DMS 273 (cell line): ENCODE measurements around the gene ZMYND12.

Experiments
- DNase-seq: peaks from one replicate; lab custom pipeline; 2025; ENCODE audit not compliant: unreplicated experiment; lab: John Stamatoyannopoulos, UW

Gene ZMYND12

GRCh38 chr1:42442662-42443061 lies 13.2 kb downstream of the ZMYND12 start:
- no peak for DNase-seq

GRCh38 chr1:42439940-42440339 lies 15.9 kb downstream of the ZMYND12 start:
- no peak for DNase-seq

DNA sequence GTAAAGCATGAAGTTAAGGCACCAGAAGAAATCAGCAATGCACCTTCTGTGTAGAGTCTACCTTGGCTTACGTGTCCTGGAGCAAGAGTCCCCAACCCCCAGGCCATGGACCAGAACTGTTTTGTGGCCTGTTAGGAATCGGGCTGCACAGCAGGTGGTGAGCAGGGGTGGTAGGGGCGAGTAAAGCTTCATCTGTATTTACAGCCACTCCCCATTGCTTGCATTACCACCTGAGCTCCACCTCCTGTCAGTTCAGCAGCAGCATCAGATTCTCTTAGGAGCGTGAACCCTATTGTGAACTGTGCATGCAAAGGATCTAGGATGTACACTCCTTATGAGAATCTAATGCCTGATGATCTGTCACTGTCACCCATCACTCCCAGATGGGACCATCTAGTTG lies 21.5 kb downstream of the ZMYND12 start:
- DNase-seq = no peak

- no peak for DNase-seq
These were observed 22.5 kb downstream of the ZMYND12 start for GRCh38 chr1:42433369-42433768.

- DNase-seq = no peak
These were observed 23.1 kb downstream of the ZMYND12 start for GRCh38 chr1:42432714-42433113.

- DNase-seq = no peak
These were observed 24.3 kb downstream of the ZMYND12 start for GRCh38 chr1:42431514-42431913.

DNA sequence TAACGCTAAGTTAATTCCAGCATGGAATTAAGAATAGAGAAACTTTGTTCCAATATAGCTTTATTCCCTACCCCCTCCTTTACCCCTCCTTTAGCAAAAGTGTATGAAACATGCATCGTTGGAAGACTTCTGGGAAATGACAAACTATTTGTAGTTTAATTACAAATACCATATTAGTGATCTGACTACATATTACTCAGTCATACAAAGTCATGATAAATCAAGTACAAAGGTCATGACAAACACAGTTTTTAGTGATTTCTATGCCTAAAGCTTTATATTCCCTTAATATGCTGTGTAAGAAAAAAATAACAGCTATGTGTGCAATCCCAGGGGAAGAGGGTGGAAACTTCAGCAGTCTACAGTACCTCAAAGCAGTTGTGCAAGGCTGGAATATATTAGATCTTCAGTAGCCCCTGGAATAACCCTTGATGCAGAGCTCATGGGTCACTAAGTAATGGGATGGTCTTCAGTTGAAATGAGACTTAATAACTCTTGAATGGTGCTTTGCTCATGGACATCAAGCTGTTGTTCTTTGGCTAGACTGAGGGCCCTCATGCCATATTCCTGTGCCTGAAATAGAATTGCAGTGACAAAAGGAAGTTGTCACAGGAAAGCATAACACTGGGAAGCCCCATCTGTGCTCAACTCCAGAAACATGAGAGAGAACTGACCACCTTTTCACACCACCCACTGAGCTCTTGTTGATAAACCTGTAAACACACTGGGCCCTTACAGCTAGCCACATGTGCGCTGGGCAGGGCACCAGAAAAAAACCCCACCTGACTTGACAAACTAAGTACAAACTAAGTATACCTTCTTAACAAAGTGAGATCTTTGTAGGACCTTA lies 25.3 kb downstream of the ZMYND12 start:
- DNase-seq = no peak

DNA sequence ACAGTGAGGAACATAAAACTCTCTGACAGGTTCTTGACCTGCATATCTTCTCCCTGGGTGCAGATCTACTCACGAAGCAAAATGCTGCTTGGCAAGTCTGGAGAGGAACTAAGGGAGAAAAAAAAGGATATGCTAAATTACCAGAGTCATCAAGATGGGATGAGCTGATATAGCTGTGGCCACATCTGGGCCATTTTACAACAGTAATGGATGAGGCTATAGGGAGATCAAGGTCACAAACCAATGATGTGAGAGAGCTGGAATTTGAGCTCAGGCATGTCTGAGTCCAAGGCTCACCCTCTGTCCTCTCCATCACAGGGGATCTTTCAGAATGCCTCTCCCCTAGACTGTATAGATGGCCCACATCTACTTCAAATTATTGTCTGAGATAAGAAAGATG lies 26.2 kb downstream of the ZMYND12 start:
- no peak for DNase-seq

DNA sequence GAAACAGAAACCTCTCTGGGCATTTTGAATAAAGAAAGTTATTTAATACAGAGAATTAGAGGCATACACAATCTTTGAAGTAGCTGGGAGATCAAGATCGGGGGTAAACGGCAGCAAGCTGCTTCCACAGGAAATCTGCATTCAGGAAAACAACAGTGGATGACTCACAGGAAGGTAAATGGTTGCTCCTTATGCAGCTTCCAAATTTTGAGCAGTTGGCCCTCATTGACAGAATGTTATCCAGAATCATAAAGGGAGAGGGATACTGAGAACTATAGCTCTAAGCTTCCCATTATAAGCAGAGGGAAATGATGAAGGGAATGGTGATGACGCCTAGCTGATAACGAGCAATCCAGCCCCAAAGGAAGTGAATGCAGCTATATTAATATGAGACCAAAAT lies 28.6 kb downstream of the ZMYND12 start:
- DNase-seq = no peak

DNA sequence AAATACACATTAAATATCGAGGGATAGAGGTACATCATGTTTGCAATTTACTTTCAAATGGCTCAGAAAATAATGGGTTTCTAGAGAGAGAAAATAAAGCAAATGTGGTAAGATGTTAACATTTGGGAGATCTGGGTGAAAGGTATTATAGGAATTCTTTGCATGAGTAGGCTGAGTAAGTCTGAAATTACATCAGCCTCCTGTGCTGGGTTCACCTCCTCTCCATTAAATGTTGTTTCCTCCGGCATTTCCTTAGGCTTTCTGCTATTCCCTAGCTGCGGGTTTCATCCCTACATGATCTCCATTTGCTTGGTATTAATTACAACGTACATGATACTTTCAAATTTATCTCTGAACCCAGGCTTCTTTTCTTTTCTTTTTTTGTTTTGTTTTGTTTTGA lies 31.6 kb downstream of the ZMYND12 start:
- DNase-seq = no peak

GRCh38 chr1:42423681-42424080 lies 32.1 kb downstream of the ZMYND12 start:
- peak; percentile 28 for DNase-seq

DNA sequence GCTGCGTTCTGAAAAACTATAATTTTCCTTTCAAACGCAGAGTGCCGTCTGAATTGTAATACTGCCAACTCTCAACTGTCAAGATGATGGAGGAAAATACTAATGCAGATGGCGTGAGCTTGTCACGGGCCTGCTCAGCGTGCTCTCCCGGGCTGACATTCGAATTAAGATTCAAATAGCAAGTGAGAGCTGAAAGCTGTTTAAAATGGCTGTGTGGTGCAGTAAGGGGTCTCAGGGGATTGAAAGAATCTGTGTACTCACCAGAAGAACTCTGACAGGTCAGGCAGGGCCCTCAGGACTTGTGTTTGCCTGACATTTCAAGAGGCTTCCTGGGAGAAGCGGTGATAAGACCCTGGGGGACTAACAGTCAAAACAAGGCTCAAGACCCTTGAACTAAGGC lies 33.1 kb downstream of the ZMYND12 start:
- DNase-seq = peak; percentile 80

DNA sequence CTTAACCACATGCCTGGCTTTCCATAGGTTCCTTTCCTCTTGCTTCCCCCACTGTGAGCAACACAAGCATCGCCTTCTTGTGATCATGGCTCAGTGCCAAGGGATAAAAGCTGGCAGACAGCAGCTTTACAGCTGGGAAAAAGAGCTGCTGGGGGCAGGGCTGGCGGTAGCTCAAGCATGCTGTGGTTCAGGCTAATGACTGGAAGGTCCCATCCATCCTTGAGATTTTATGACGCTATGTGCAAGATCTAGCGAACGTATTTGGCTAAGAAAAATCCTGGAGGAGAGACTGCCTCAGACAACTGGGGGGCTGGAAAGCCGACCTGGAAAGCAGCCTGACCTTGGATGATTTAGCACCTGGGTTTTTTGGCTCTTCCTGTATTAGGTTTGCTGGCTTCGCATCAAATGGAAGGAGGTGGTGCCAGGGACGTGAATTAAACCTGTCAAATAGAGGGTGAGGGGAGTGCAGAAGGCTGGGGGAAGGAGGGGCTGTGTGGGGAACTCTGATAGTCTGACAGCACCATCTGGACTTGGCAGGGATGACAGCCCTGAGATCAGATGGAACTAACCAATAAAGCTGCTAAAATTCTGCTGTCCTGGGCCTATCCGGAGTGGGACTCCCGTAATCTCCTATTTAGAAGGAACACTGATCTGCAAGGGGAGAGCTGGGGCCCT lies 34.8 kb downstream of the ZMYND12 start:
- DNase-seq = peak; percentile 98

GRCh38 chr1:42420121-42420520 lies 35.7 kb downstream of the ZMYND12 start:
- DNase-seq = peak; percentile 58

DNA sequence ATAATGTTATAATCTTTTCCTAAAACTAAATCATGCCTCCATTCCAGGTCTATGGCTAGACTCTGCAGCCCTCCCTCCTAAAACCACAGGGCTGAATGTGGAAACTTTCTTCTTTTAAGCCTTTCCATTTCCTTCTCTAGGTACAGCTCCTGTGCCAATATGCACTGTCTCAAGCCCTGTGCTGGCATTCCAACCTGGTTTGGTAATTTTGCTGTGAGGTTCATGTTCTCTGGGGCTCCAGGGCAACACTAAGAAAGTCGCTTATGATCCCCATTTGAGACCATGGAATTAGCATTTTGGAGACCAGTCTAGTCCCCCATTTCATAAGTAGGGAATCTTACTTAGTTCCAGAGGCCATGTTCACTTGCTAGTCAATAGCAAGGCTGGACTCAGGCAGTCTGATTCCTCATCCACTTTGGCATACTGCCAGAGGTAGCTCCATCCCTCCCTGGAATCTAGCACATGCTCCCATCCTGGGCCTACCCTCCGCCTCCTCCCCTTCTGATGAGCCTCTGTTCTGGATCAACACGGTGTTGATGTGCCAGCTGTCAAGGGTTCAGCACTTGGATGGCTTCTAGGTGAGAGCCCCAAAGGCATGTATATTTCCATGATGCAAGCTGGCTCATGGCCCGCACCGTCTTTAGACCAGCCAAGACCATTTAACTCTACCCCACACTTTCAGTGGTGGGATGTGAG lies 36.5 kb downstream of the ZMYND12 start:
- peak; percentile 93 for DNase-seq

GRCh38 chr1:42418516-42418915 lies 37.3 kb downstream of the ZMYND12 start:
- DNase-seq = no peak

GRCh38 chr1:42417166-42417565 lies 38.7 kb downstream of the ZMYND12 start:
- DNase-seq = peak; percentile 45

- DNase-seq = no peak
These were observed 41.0 kb downstream of the ZMYND12 start for GRCh38 chr1:42414551-42415496.

DNA sequence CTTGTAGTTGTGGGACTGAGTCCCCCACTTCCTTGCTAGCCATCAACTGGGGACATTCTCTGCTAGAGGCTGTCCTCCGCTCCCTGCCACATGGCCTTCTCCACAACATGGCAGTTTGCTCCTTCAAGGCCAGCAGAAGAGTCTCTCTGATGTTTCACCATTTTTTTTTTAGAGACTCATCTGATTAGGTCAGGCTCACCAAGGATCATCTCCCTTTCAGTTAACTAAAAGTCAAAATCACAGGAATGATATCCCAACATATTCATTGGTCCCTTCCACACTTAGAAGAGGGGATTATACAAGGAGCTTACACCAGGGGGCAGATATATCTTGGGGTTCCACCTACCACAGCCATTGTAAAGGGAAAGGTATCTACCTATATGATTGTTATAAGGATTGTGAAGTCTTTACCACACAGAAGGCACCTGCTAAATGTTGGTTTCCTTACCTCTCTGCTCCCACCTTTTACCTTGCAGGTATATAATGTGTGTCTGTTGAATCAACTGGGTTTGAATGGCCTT lies 51.9 kb downstream of the ZMYND12 start:
- peak; percentile 16 for DNase-seq

- DNase-seq = no peak
These were observed 56.3 kb downstream of the ZMYND12 start for GRCh38 chr1:42399315-42400100.
